GM23338 (cell line): ENCODE data around the gene DIP2C. TPM values are rescaled to one million over a fixed set of nuclear protein-coding genes. Genes with fewer than 3 reads are reported as not detected.
A peak's percentile ranks its signal among the peaks of the same experiment; 100 is the strongest.

Source experiments
- ATAC-seq: fragments of 200-7000 bp; cut with Tn5 transposase; 3 replicates; pipeline ENCODE4 v1.9.1; 2020
- DNase-seq: peaks from one replicate; pipeline ENCODE4 v3.0.0-alpha.2; 2015; ENCODE audit warnings: low spot score
- H2AFZ ChIP-seq: fragments of 200-600 bp; sonication (generic); 2 replicates; pipeline ENCODE4 v1.8.0; 2016; ENCODE audit warnings: antibody characterized with exemption, mild to moderate bottlenecking, moderate library complexity
- H3F3A ChIP-seq: fragments of 200-600 bp; sonication (generic); replicated peaks from 2 replicates; pipeline ENCODE4 v1.8.0; 2017; ENCODE audit warnings: antibody characterized with exemption, mixed run types, low read depth
- H3K27ac ChIP-seq: fragments of 200-600 bp; sonication (generic); 2 replicates; pipeline ENCODE4 v1.6.1; 2016; ENCODE audit warnings: low read depth
- H3K27me3 ChIP-seq: fragments of 200-600 bp; sonication (generic); 2 replicates; pipeline ENCODE4 v1.8.0; 2016; ENCODE audit warnings: mild to moderate bottlenecking, mixed run types, moderate library complexity; ENCODE audit not compliant: insufficient read depth
- H3K36me3 ChIP-seq: fragments of 200-600 bp; sonication (generic); 2 replicates; pipeline ENCODE4 v1.8.0; 2016; ENCODE audit warnings: mild to moderate bottlenecking; ENCODE audit not compliant: insufficient read depth
- H3K4me1 ChIP-seq: fragments of 200-600 bp; sonication (generic); 2 replicates; pipeline ENCODE4 v1.8.0; 2016; ENCODE audit warnings: mild to moderate bottlenecking, moderate library complexity; ENCODE audit not compliant: insufficient read depth
- H3K4me2 ChIP-seq: fragments of 200-600 bp; sonication (generic); 2 replicates; pipeline ENCODE4 v1.7.1; 2017; ENCODE audit warnings: mixed run types
- H3K4me3 ChIP-seq: fragments of 200-600 bp; sonication (generic); 2 replicates; pipeline ENCODE4 v1.6.1; 2016; ENCODE audit warnings: mixed run types
- H3K79me2 ChIP-seq: fragments of 200-600 bp; sonication (generic); replicated peaks from 2 replicates; pipeline ENCODE4 v1.8.0; 2017; ENCODE audit warnings: mild to moderate bottlenecking; ENCODE audit not compliant: insufficient read depth
- H3K9me2 ChIP-seq: fragments of 200-600 bp; sonication (generic); 2 replicates; pipeline ENCODE4 v1.8.0; 2017; ENCODE audit not compliant: insufficient read depth
- H4K20me1 ChIP-seq: fragments of 200-600 bp; sonication (generic); replicated peaks from 2 replicates; pipeline ENCODE4 v1.8.0; 2017; ENCODE audit warnings: mild to moderate bottlenecking; ENCODE audit not compliant: insufficient read depth
- H3K27ac Mint-ChIP-seq: 2 replicates; pipeline ENCODE4 v1.8.0; 2020; ENCODE audit warnings: inconsistent platforms, mild to moderate bottlenecking, moderate library complexity, mixed read lengths
- H3K27me3 Mint-ChIP-seq: 3 replicates; pipeline ENCODE4 v1.8.0; 2022; ENCODE audit warnings: low read depth, mild to moderate bottlenecking, moderate library complexity, mixed read lengths, inconsistent platforms; ENCODE audit not compliant: insufficient read depth, poor library complexity
- H3K36me3 Mint-ChIP-seq: 3 replicates; pipeline ENCODE4 v1.8.0; 2021; ENCODE audit warnings: low read depth, mild to moderate bottlenecking, inconsistent platforms, moderate library complexity, mixed read lengths
- H3K4me1 Mint-ChIP-seq: 3 replicates; pipeline ENCODE4 v1.8.0; 2020; ENCODE audit warnings: mild to moderate bottlenecking, inconsistent platforms, mixed read lengths
- H3K4me3 Mint-ChIP-seq: 3 replicates; pipeline ENCODE4 v1.8.0; 2021; ENCODE audit warnings: moderate library complexity, mild to moderate bottlenecking, inconsistent platforms, mixed read lengths
- H3K9me3 Mint-ChIP-seq: 3 replicates; pipeline ENCODE4 v1.8.0; 2020; ENCODE audit warnings: moderate library complexity, mild to moderate bottlenecking, inconsistent platforms, mixed read lengths
- CREB1 ChIP-seq: fragments of 250-450 bp; sonication (Bioruptor Pico); IDR thresholded peaks from 2 replicates; pipeline ENCODE4 v1.5.0; 2020; ENCODE audit warnings: low read depth, mild to moderate bottlenecking, moderate library complexity
- CTCF ChIP-seq, 2 experiments: fragments of 200-600 bp in 1 of 2; sonication (generic) in 1 of 2; conservative IDR thresholded peaks; 2 replicates each; pipeline versions ENCODE4 v1.5.1 to v1.6.1; 2016 to 2017; ENCODE audit warnings: antibody characterized with exemption in 2 of 2, low read depth in 2 of 2, mild to moderate bottlenecking in 2 of 2, moderate library complexity in 1 of 2
- ETS1 ChIP-seq: IDR thresholded peaks from 2 replicates; pipeline ENCODE4 v1.6.1; 2016; ENCODE audit warnings: antibody characterized with exemption
- EZH2phosphoT487 ChIP-seq: fragments of 200-600 bp; sonication (generic); IDR thresholded peaks from one replicate; pipeline ENCODE4 v1.8.1; 2018; ENCODE audit warnings: antibody characterized with exemption; ENCODE audit not compliant: unreplicated experiment
- JUNB ChIP-seq: IDR thresholded peaks from one replicate; pipeline ENCODE4 v1.6.1; 2016; ENCODE audit warnings: antibody characterized with exemption; ENCODE audit not compliant: unreplicated experiment
- NANOG ChIP-seq: IDR thresholded peaks from 2 replicates; pipeline ENCODE4 v1.6.1; 2016; ENCODE audit warnings: antibody characterized with exemption, borderline replicate concordance
- ZNF114 ChIP-seq: fragments of 250-450 bp; sonication (Bioruptor Pico); IDR thresholded peaks from 2 replicates; pipeline ENCODE4 v1.5.0; 2020; ENCODE audit warnings: mild to moderate bottlenecking, moderate library complexity
- ZNF331 ChIP-seq: fragments of 250-450 bp; sonication (Bioruptor Pico); IDR thresholded peaks from 2 replicates; pipeline ENCODE4 v1.5.0; 2020; ENCODE audit warnings: low read depth, mild to moderate bottlenecking, moderate library complexity
- ZNF462 ChIP-seq: fragments of 250-450 bp; sonication (Bioruptor Pico); IDR thresholded peaks from 2 replicates; pipeline ENCODE4 v1.5.0; 2020; ENCODE audit warnings: mild to moderate bottlenecking, moderate library complexity
- polyA plus RNA-seq: library from polyadenylated mRNA; unstranded; fragments of >200 nt; fragmentation: Nextera tagmentation; extraction: Ambion mirVana; gene quantifications from 2 replicates; pipeline ENCODE4 v1.2.1, GENCODE V29; 2016
- total RNA-seq: library from RNA; depleted of rRNA; stranded (reverse); fragments of >200 nt; shearing (Covaris generic); gene quantifications from 2 replicates; pipeline ENCODE4 v1.2.3, GENCODE V29; 2014

Gene DIP2C
- total and polyA plus RNA-seq, 2 experiments from 2014 or later, result 5.1 to 7.7 TPM

- H3K36me3 ChIP-seq, result no peaks in the 10 kb centered on the region
- H4K20me1 ChIP-seq, result no peaks in the 10 kb centered on the region; the same call in none of the 2 replicates
- H3K36me3 Mint-ChIP-seq, result peaks cover 15% of the 10 kb centered on the region
- H3K4me3 ChIP-seq, result no peak overlapping the region
- H3K4me2 ChIP-seq, result no peak overlapping the region
- no peaks in the 10 kb centered on the region for H3K9me2 ChIP-seq
- H3K4me1 Mint-ChIP-seq, result peaks cover 5% of the 10 kb centered on the region
- no peaks in the 10 kb centered on the region for H3K79me2 ChIP-seq
- no peak overlapping the region; the same call in 2 of the 3 replicates for H3K4me3 Mint-ChIP-seq
- ATAC-seq, result peak; percentile 92
- no peaks in the 10 kb centered on the region for H3K4me1 ChIP-seq
- no peak overlapping the region for H3K27ac Mint-ChIP-seq
- peaks cover 5% of the 10 kb centered on the region; the same call in 2 of the 3 replicates for H3K9me3 Mint-ChIP-seq
- no peak overlapping the region for H3K27ac ChIP-seq
- peaks cover 56% of the 10 kb centered on the region for H3K27me3 Mint-ChIP-seq
- H3F3A ChIP-seq, result peaks cover 4% of the 10 kb centered on the region; the same call in 1 of the 2 replicates
- H2AFZ ChIP-seq, result no peak overlapping the region
- H3K27me3 ChIP-seq, result peaks cover 43% of the 10 kb centered on the region
- peak; percentile 96 for DNase-seq
- TF ChIP-seq ZNF331 (CRISPR knock-in tag) (no peak), ETS1 (no peak), CREB1 (CRISPR knock-in tag) (0 out of 2 replicates have a peak, but pooled peaks have one; percentile 10), CTCF (conservative IDR thresholded peaks at IDR 0.05; ENCODE audit: low read depth in 2 of 2) (peak; percentile 89 to 99), ZNF114 (no peak)
These were observed 178.2 kb downstream of the DIP2C start for GRCh38 chr10:511101-511848.

GRCh38 chr10:510415-510881 lies 179.0 kb downstream of the DIP2C start:
- no peak for ATAC-seq
- H3K27me3 Mint-ChIP-seq, result peaks cover 64% of the 10 kb centered on the region
- Histone ChIP-seq H3K79me2 (no peaks in the 10 kb centered on the region), H3K36me3 (no peaks in the 10 kb centered on the region), H3K9me2 (no peaks in the 10 kb centered on the region), H3K4me2 (no peak overlapping the region), H3K27ac (no peak overlapping the region), H3K4me3 (no peak overlapping the region), H3K4me1 (no peaks in the 10 kb centered on the region), H2AFZ (no peak overlapping the region), H3K27me3 (peaks cover 51% of the 10 kb centered on the region), H3F3A (peaks cover 4% of the 10 kb centered on the region; the same call in 1 of the 2 replicates), H4K20me1 (no peaks in the 10 kb centered on the region; the same call in none of the 2 replicates)
- DNase-seq, result no peak
- H3K36me3 Mint-ChIP-seq, result peaks cover 15% of the 10 kb centered on the region; the same call in 2 of the 3 replicates
- H3K4me1 Mint-ChIP-seq, result peaks cover 5% of the 10 kb centered on the region
- no peak overlapping the region for H3K27ac Mint-ChIP-seq
- H3K4me3 Mint-ChIP-seq, result no peak overlapping the region
- H3K9me3 Mint-ChIP-seq, result no peaks in the 10 kb centered on the region; the same call in 1 of the 3 replicates
- no peak for TF ChIP-seq ZNF114
- TF ChIP-seq NANOG, result no peak
- no peak for TF ChIP-seq JUNB
- no peak for TF ChIP-seq EZH2phosphoT487
- no peak for TF ChIP-seq ZNF462 (CRISPR knock-in tag)
